Sigmoid colon (tissue), 3 donors: ENCODE data around the gene ACTRT1.

ENCODE experiments used
- CTCF ChIP-seq, 4 experiments: fragments of 450-650 bp in 3 of 4; fragments of 200-600 bp in 1 of 4; IDR thresholded peaks; one replicate each; pipeline ENCODE4 v1.5.1; 2016 to 2019; ENCODE audit warnings: antibody characterized with exemption in 4 of 4, mild to moderate bottlenecking in 3 of 4, moderate library complexity in 2 of 4
- POLR2A ChIP-seq, 2 donors: fragments of 450-650 bp; IDR thresholded peaks; one replicate each; pipeline ENCODE4 v1.6.1; 2016; ENCODE audit warnings: antibody characterized with exemption in 2 of 2, mild to moderate bottlenecking in 2 of 2, moderate library complexity in 2 of 2

GRCh38 chrX:128057421-128057820 is 5.2 kb upstream of the ACTRT1 start:
- TF ChIP-seq POLR2A (IDR thresholded peaks at IDR 0.05) (no peak), CTCF (IDR thresholded peaks at IDR 0.05) (no peak)
